ENCODE results near the gene NEAT1.

The NEAT1 gene

DNA sequence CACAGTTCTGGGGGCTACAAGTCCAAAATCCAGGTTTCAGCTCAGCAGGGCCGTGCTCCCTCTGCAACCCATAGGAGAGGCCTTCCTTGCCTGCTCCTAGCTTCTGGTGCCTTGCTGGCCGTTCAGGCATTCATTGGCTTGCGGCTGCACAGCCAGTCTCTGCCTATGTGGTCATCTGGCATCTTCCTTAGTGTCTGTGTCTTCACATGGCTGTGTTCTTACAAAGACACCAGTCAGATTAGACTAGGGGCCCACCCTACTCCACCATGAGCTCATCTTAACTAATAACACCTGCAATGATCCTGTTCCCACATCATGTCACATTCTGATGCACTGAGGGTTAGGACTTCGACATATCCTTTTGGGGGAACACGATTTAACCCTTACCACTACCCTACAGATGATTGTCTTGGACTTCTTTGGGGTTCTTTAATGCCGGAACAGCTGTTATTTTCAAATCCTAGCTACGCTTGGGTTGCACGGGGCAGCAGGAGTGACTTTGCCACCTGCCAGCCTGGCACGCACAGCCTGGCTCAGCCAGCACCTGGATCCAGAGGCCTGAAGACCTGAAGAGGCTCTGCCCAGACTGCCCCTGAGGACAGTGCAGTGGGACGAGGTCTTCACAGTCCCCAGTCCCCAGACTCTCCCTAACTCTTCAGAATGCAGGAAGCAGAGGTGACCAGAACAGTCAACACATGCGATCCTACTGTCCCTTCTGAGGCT is 7.7 kb upstream of the NEAT1 start:
- no peak overlapping the region for H3K9ac ChIP-seq (ENCODE audit: low read depth, low read length)
- H3K27ac ChIP-seq (ENCODE audit: low read length) = no peak overlapping the region

DNA sequence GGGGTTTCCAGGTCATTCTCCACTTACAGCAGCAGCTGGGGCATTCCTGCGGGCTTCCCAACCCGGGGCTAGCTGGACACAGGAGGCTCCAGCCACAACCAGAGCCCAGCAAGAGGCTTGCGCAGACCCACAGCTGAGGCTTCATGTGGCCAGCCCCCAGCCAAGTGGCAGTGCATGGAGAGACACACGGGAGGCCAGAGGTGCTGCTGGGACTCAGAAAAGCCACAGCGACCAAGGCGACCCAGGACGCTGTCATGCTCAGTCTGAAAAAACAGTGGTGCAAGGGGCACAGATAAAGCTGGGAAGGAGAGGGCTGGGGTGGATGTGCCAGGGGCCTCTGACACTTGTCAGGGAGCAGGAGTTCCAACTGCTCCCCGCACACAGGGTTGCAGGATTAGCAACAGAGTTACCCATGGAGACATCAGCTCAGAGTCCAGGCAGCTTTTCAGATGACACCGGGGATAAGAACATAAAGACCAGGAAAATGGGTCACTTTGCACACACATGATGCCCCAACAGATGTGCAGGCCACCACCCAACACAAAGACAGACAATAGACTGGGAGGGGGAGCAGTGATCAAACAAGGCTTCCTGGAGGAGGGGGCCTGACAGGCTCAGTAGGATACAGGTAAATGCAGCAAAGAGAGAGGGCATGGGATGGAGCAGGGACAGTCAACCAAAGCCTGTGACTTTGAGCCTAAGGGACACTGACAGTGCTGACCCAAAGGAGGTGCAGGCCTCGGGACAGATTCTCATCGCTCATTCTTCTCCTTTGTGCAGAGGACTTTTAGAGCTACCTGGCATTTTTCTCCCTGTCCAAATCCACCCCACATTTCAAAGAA is 6.9 kb upstream of the NEAT1 start:
- H3K9ac ChIP-seq (ENCODE audit: low read depth, low read length) = no peak overlapping the region
- H3K4me1 ChIP-seq (ENCODE audit: insufficient read depth, low read length) = peaks cover 26% of the 10 kb centered on the region
- no peaks in the 10 kb centered on the region for H3K9me3 ChIP-seq (ENCODE audit: insufficient read depth, low read depth, low read length)
- H3K27me3 ChIP-seq (ENCODE audit: insufficient read depth, low read length) = no peaks in the 10 kb centered on the region
- H3K4me3 ChIP-seq (ENCODE audit: low read length) = peak overlapping the region; percentile 42; the same call in 1 of the 2 replicates
- no peaks in the 10 kb centered on the region for H3K36me3 ChIP-seq (ENCODE audit: insufficient read depth, low read depth, low read length)
- no peak overlapping the region for H3K27ac ChIP-seq (ENCODE audit: low read length)

More for the DNA sequence above, 7.7 kb upstream of the NEAT1 start:
- peaks cover 22% of the 10 kb centered on the region; the same call in 1 of the 2 replicates for H3K4me1 ChIP-seq (ENCODE audit: insufficient read depth, low read length)
- no peaks in the 10 kb centered on the region for H3K27me3 ChIP-seq (ENCODE audit: insufficient read depth, low read length)
- peaks cover under 1% of the 10 kb centered on the region; the same call in 1 of the 2 replicates for H3K36me3 ChIP-seq (ENCODE audit: insufficient read depth, low read depth, low read length)
- H3K9me3 ChIP-seq (ENCODE audit: insufficient read depth, low read depth, low read length) = no peaks in the 10 kb centered on the region
- H3K4me3 ChIP-seq (ENCODE audit: low read length) = no peak overlapping the region

DNA sequence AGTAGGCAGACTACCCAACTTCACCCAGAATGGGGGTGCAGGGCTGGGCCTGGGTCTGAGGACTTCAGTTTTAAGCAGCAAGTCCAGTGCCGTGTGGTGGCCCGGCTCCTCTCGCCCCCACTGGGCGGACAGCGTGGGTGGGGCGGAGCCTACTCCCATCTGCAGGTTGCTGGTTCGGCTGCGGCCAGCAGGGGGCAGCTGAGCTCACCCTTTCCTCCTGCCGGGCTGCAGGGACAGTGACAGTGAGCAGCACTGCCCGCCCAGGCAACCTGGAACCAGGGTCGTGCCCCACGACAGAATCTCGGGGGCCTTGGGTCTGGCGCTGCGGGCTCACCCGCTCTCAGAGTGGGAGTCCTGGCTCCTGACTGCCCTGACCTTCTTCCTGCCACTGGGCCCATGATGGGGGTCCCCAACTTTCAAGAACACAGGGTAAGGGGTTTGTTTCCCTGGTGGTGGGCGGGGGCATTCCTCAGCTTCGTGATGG is 6.2 kb upstream of the NEAT1 start:
- H3K27me3 ChIP-seq (ENCODE audit: insufficient read depth, low read length) = no peaks in the 10 kb centered on the region
- H3K9me3 ChIP-seq (ENCODE audit: insufficient read depth, low read depth, low read length) = no peaks in the 10 kb centered on the region
- H3K4me3 ChIP-seq (ENCODE audit: low read length) = peak overlapping the region; percentile 42; the same call in 1 of the 2 replicates
- H3K9ac ChIP-seq (ENCODE audit: low read depth, low read length) = no peak overlapping the region
- no peaks in the 10 kb centered on the region for H3K36me3 ChIP-seq (ENCODE audit: insufficient read depth, low read depth, low read length)
- no peak overlapping the region for H3K27ac ChIP-seq (ENCODE audit: low read length)
- H3K4me1 ChIP-seq (ENCODE audit: insufficient read depth, low read length) = peaks cover 30% of the 10 kb centered on the region

DNA sequence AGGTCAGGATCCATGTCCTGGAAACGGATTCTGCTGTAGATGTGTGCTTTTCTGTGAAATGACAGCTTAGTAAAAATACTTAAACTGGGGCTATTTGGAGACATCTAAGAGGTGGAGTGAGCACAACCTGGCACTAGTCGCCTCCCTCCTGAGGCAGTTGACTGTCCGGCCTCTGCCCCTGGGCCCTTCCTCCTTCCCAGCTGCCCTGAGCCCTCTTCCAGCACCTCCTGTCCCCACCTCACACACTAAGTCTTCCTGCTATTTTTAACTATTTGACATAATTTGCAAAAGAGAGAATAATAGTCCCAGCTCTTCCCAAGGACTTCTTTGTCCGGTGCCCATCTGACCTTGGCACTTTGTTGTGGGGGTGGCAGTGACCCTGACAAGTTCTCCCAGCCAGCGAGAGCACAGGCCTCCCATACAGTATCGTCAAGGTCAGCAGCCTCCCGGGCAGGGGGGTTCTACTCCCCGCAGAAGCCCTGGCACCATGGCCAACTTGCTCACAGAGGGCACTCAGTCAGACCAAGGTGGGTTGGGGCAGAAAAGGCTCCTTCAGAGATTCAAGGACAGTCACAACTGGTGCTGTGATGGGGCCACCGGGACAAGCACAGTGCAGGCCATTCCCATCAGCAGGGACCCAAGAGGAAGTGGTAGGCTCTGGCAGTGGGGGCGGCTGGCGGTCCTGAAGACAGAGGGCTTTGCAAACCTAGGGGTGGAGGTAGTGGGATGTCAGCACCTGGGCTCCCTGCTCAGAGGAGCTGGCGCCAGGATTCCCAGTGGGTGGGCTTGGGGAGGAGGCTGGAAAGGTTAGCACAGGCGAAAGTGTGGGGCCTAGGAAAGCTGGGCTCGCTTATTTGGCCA is 5.5 kb upstream of the NEAT1 start:
- Histone ChIP-seq H3K4me3 (ENCODE audit: low read length) (no peak overlapping the region), H3K4me1 (ENCODE audit: insufficient read depth, low read length) (peaks cover 32% of the 10 kb centered on the region), H3K9ac (ENCODE audit: low read depth, low read length) (no peak overlapping the region), H3K27me3 (ENCODE audit: insufficient read depth, low read length) (no peaks in the 10 kb centered on the region), H3K27ac (ENCODE audit: low read length) (no peak overlapping the region), H3K9me3 (ENCODE audit: insufficient read depth, low read depth, low read length) (no peaks in the 10 kb centered on the region), H3K36me3 (ENCODE audit: insufficient read depth, low read depth, low read length) (no peaks in the 10 kb centered on the region)

DNA sequence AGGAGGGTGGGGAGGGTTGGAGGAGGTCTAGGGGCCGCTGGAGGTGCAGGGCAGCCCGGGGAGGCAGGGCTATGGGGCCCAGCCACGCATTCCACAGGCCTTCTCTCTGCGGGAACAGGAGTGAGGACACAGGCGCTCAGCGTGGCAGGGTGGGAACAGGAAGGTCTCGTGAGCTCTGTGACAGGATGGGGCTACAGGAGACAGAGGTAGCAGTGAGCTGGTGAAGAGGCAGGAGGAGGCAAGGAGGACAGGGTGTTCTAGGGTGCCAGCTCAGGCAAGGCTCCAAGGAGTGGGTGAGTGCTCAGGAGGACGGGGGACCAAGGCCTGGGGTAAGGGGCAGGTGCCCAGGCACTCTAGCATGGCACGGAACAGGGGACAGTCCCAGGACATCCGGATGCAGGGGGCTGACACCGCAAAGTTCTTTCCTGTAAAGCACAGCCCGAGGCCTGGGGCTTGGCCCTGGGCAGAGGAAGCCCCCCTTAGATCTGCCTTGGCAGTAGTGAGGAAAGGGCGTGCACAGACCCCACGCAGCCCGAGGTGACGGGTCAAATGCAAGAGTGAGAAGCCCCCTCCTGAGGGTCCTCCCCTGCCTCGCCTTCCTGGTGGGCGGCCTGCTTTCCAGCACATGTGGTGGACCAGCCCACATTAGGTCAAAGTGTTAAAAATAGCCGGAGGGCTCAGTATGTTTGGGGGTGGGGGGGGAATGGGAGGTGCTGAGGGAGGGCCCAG is 4.7 kb upstream of the NEAT1 start:
- Histone ChIP-seq H3K9me3 (ENCODE audit: insufficient read depth, low read depth, low read length) (no peaks in the 10 kb centered on the region), H3K27ac (ENCODE audit: low read length) (peak overlapping the region; percentile 84), H3K36me3 (ENCODE audit: insufficient read depth, low read depth, low read length) (no peaks in the 10 kb centered on the region), H3K4me3 (ENCODE audit: low read length) (no peak overlapping the region), H3K9ac (ENCODE audit: low read depth, low read length) (no peak overlapping the region), H3K27me3 (ENCODE audit: insufficient read depth, low read length) (no peaks in the 10 kb centered on the region), H3K4me1 (ENCODE audit: insufficient read depth, low read length) (peaks cover 32% of the 10 kb centered on the region)

DNA sequence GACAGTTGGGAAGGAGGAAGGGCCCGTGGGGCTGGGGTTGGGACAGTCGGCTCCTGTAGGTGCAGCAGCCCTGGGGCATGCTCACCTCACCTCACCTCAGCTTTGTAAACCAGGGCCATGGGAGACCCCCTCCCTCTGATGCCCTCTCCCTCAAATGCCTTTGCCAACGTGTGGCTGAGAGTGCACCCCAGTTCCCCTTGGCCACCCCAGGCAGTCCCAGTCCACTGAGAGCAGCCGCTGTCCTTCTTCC is 4.2 kb upstream of the NEAT1 start:
- Histone ChIP-seq H3K4me3 (ENCODE audit: low read length) (peak overlapping the region; percentile 50; the same call in 1 of the 2 replicates), H3K9me3 (ENCODE audit: insufficient read depth, low read depth, low read length) (no peaks in the 10 kb centered on the region), H3K4me1 (ENCODE audit: insufficient read depth, low read length) (peaks cover 32% of the 10 kb centered on the region), H3K27me3 (ENCODE audit: insufficient read depth, low read length) (no peaks in the 10 kb centered on the region), H3K27ac (ENCODE audit: low read length) (peak overlapping the region; percentile 84), H3K36me3 (ENCODE audit: insufficient read depth, low read depth, low read length) (no peaks in the 10 kb centered on the region), H3K9ac (ENCODE audit: low read depth, low read length) (peak overlapping the region; percentile 93; the same call in 1 of the 2 replicates)

DNA sequence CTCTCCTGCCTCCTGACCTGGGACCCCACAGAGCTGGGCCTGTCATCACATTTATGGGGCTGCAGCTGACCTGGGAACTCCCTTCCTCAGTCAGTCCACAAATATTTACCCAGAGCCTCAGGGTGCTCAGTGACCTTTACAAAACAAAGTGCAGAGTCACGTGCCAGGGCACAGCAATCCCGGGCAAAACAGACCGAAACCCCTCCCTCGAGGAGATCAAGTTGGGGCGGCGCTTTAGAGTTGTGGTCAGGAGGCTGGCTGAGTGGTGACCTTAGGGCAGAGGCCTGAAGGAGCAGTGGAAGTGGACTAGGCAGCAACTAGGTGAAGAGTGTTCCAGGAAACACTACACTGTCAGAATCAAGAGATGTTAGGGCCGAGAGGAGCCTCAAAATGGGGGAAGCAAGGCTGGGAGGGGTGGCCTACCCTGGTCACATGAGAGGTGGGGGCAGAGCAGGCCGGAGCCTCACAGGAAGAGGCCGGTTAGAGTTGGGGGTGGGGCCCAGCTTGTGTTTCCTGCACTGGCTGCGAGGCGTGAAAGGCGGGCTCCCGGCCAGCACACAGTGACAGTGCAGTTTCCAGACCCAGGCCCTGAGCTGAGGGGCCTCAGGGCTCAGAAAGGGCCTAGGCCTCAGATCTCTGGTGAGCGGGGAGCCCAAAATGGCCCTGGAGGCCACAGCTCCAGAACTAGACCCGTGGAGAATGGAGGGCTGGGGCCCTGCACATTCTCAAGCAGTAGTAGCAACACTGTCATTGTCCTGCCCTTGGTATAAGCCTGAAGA is 3.7 kb upstream of the NEAT1 start:
- Histone ChIP-seq H3K36me3 (ENCODE audit: insufficient read depth, low read depth, low read length) (no peaks in the 10 kb centered on the region), H3K4me1 (ENCODE audit: insufficient read depth, low read length) (peaks cover 32% of the 10 kb centered on the region), H3K9me3 (ENCODE audit: insufficient read depth, low read depth, low read length) (no peaks in the 10 kb centered on the region), H3K4me3 (ENCODE audit: low read length) (peak overlapping the region; percentile 50), H3K27ac (ENCODE audit: low read length) (peak overlapping the region; percentile 84), H3K27me3 (ENCODE audit: insufficient read depth, low read length) (no peaks in the 10 kb centered on the region), H3K9ac (ENCODE audit: low read depth, low read length) (peak overlapping the region; percentile 93)

DNA sequence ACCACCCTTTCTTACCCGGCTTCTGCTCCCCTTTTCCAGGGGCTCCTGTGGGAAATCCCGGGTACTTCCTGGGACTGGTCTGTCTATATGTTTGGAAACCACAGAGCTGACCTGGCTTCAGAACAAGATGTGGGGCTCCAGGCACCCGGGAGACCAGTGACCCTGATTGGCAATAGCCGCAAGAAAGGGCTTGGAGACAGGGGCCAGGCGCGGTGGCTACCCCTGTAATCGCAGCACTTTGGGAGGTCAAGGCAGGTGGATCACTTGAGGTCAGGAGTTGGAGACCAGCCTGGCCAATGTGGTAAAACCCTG is 3.2 kb upstream of the NEAT1 start:
- Histone ChIP-seq H3K36me3 (ENCODE audit: insufficient read depth, low read depth, low read length) (no peaks in the 10 kb centered on the region), H3K27ac (ENCODE audit: low read length) (peak overlapping the region; percentile 84), H3K27me3 (ENCODE audit: insufficient read depth, low read length) (no peaks in the 10 kb centered on the region), H3K4me1 (ENCODE audit: insufficient read depth, low read length) (peaks cover 32% of the 10 kb centered on the region), H3K9ac (ENCODE audit: low read depth, low read length) (peak overlapping the region; percentile 93), H3K4me3 (ENCODE audit: low read length) (peak overlapping the region; percentile 50), H3K9me3 (ENCODE audit: insufficient read depth, low read depth, low read length) (no peaks in the 10 kb centered on the region)

DNA sequence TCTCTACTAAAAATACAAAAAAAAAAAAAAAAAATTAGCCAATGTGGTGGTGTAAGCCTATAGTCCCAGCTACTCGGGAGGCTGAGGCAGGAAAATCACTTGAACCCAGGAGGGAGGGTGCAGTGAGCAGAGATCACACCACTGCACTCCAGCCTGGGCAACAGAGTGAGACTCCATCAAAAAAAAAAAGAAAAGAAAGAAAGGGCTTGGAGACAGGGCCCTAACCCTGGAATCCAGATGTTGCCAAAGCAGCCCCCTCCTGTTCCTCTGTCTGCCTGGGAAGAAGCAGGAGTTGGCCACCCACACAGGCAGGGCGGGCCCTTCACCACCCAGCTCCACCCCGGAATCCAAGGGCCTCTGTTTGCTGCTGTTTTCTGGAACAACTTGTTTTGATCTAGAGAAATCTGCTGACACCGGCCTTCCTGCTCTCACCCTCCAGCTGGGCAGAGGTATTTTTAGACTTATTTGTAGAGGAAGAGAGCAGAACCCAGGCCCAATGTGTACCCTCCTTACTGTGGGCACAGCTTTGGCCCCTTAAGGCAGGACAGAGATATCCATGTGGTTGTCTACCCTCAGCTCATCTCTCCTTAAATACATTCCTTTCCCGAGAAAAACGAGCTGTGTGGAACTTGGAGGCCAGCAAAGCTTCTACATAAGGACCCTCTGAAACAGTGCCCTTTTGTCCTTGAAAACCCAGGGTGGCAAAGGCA is 2.7 kb upstream of the NEAT1 start:
- Histone ChIP-seq H3K9me3 (ENCODE audit: insufficient read depth, low read depth, low read length) (no peaks in the 10 kb centered on the region), H3K27ac (ENCODE audit: low read length) (peak overlapping the region; percentile 1), H3K9ac (ENCODE audit: low read depth, low read length) (peak overlapping the region; percentile 93; the same call in 1 of the 2 replicates), H3K4me1 (ENCODE audit: insufficient read depth, low read length) (peaks cover 32% of the 10 kb centered on the region), H3K36me3 (ENCODE audit: insufficient read depth, low read depth, low read length) (no peaks in the 10 kb centered on the region), H3K27me3 (ENCODE audit: insufficient read depth, low read length) (no peaks in the 10 kb centered on the region), H3K4me3 (ENCODE audit: low read length) (no peak overlapping the region)

DNA sequence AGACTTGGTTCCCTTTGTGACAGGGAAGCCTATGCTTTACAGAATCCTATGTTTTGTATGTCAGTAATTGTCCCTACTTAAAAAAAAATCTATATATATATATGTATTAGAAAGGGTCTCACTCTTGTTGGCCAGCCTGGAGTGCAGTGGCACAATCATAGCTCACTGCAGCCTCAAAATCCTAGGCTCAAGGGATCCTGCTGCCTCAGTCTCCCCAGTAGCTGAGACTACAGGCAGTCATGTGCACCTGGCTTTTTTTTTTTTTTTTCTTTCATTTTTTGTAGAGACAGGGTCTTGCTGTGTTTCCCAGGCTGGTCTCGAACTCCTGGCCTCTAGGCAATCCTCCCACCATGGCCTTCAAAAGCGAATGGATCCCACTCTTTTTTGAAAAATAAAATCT is 2.1 kb upstream of the NEAT1 start:
- Histone ChIP-seq H3K9me3 (ENCODE audit: insufficient read depth, low read depth, low read length) (no peaks in the 10 kb centered on the region), H3K4me1 (ENCODE audit: insufficient read depth, low read length) (peaks cover 36% of the 10 kb centered on the region), H3K9ac (ENCODE audit: low read depth, low read length) (peak overlapping the region; percentile 93), H3K4me3 (ENCODE audit: low read length) (no peak overlapping the region), H3K36me3 (ENCODE audit: insufficient read depth, low read depth, low read length) (no peaks in the 10 kb centered on the region), H3K27me3 (ENCODE audit: insufficient read depth, low read length) (no peaks in the 10 kb centered on the region), H3K27ac (ENCODE audit: low read length) (no peak overlapping the region)
